Prostate gland (tissue), 2 donors: ENCODE data around the gene ACSS3.

Source experiments
- POLR2A ChIP-seq: fragments of 450-650 bp; IDR thresholded peaks from one replicate; pipeline ENCODE4 v1.6.1; 2016; ENCODE audit warnings: antibody characterized with exemption, mild to moderate bottlenecking
- TF ChIP-seq, protein P1 (sequence below), 4 experiments: fragments of 200-600 bp in 2 of 4; fragments of 450-650 bp in 2 of 4; sonication (generic) in 2 of 4; IDR thresholded peaks; 1 replicate in 3 of 4; 2 replicates in 1 of 4; pipeline ENCODE4 v1.5.1; 2016 to 2019; ENCODE audit warnings: antibody characterized with exemption in 4 of 4, mild to moderate bottlenecking in 2 of 4, moderate library complexity in 2 of 4

DNA sequence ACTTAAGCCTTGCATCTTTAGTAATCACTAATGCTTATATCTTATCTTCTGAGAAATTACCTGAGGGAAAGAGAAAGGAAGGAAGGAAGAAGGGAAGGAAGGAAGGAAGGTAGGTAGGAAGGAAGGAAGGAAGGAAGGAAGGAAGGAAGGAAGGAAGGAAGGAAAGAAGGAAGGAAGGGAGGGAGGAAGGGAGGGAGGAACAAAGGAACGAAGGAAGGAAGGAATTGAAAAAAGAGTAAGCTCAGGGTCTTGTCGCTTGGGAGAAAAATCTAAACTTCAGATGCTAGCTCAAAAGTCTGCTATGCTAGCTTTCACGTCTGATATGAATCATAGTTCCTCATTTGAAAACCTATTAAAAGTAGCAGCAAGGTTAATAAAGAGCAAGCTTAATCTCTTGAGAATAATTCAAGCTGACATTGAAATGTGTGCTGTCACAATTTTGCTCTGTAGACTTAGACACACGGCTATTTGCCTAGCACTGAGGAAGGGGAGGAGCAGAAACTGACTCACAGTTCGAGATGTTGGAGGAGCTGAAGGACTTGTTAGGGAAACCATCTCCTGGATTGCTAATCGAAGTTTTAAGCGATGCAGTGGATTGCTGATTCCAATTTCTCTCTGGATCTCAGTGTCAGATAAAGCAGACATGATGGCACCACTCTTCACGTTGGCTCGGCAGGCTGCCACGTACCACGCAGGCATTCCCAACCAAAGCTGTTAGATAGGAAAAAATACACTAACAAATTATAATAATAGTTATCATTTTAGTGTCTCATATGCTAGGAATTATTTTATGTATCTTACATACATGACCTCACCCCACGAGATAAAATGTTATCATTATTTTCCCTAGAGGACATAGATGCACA is 216.7 kb downstream of the ACSS3 start:
- TF ChIP-seq, protein P1, sequence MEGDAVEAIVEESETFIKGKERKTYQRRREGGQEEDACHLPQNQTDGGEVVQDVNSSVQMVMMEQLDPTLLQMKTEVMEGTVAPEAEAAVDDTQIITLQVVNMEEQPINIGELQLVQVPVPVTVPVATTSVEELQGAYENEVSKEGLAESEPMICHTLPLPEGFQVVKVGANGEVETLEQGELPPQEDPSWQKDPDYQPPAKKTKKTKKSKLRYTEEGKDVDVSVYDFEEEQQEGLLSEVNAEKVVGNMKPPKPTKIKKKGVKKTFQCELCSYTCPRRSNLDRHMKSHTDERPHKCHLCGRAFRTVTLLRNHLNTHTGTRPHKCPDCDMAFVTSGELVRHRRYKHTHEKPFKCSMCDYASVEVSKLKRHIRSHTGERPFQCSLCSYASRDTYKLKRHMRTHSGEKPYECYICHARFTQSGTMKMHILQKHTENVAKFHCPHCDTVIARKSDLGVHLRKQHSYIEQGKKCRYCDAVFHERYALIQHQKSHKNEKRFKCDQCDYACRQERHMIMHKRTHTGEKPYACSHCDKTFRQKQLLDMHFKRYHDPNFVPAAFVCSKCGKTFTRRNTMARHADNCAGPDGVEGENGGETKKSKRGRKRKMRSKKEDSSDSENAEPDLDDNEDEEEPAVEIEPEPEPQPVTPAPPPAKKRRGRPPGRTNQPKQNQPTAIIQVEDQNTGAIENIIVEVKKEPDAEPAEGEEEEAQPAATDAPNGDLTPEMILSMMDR (IDR thresholded peaks at IDR 0.05), result no peak
- no peak for TF ChIP-seq POLR2A
